Measurements from ENCODE around the gene C11orf91. TPM values are rescaled to one million over a fixed set of nuclear protein-coding genes. Genes with fewer than 3 reads are reported as not detected.
"Not testable (repeated sequence)": the region's sequence is repeated elsewhere in the genome, so short reads cannot be mapped to it uniquely, and the experiment has no call there.

Gene C11orf91
- total and polyA plus RNA-seq, 5 experiments from 2014 or later = 0.47 TPM; not detected in 4

- H3K4me3 Mint-ChIP-seq = no peak overlapping the region
- H3K9me3 Mint-ChIP-seq = no peaks in the 10 kb centered on the region
- ATAC-seq (no peak), DNase-seq (no peak)
- H3K36me3 Mint-ChIP-seq = peaks cover 0 to 10% (median 0%) of the 10 kb centered on the region in 3 donors
- H3K27ac Mint-ChIP-seq = peak overlapping the region in 2 of 10 donors; percentile 11 to 44
- H3K27me3 Mint-ChIP-seq = no peaks in the 10 kb centered on the region
- POLR2A ChIA-PET = no interaction called here
- peaks cover 12 to 44% (median 35%) of the 10 kb centered on the region in 4 donors for H3K4me1 Mint-ChIP-seq
Measured at GRCh38 chr11:33731723-33732531, 31.3 kb upstream of the C11orf91 start.

- POLR2A ChIA-PET = interaction anchor here (0.6 kb wide), 1 partner anchor 15 kb away, joined by 4 read pairs; no protein-coding TSS in a partner anchor
Measured at GRCh38 chr11:33730716-33731115, 30.1 kb upstream of the C11orf91 start.

GRCh38 chr11:33729072-33729664 is 28.5 kb upstream of the C11orf91 start:
- DNase-seq, ATAC-seq, H3K27me3 Mint-ChIP-seq, H3K4me3 Mint-ChIP-seq, H3K9me3 Mint-ChIP-seq, POLR2A ChIA-PET: not testable (repeated sequence)
- Mint-ChIP-seq H3K4me1 (peaks cover 25 to 45% (median 31%) of the 10 kb centered on the region in 4 donors), H3K27ac (peak overlapping the region in 1 of 10 donors; percentile 75), H3K36me3 (peaks cover 0 to 10% (median 0%) of the 10 kb centered on the region in 3 donors)

More at GRCh38 chr11:33730716-33731115, 30.1 kb upstream of the C11orf91 start:
- Mint-ChIP-seq H3K9me3 (no peaks in the 10 kb centered on the region), H3K36me3 (peaks cover 0 to 10% (median 0%) of the 10 kb centered on the region in 3 donors), H3K4me1 (peaks cover 19 to 46% (median 35%) of the 10 kb centered on the region in 4 donors), H3K27me3 (no peaks in the 10 kb centered on the region), H3K27ac (no peak overlapping the region), H3K4me3 (no peak overlapping the region)
- ATAC-seq (no peak), DNase-seq (no peak)

GRCh38 chr11:33727539-33727938 is 26.9 kb upstream of the C11orf91 start:
- Mint-ChIP-seq H3K27ac (peak overlapping the region in 1 of 10 donors; percentile 22), H3K4me1 (peaks cover 20 to 41% (median 32%) of the 10 kb centered on the region in 4 donors)
- H3K27me3 Mint-ChIP-seq, H3K9me3 Mint-ChIP-seq, ATAC-seq, DNase-seq, POLR2A ChIA-PET, H3K4me3 Mint-ChIP-seq, H3K36me3 Mint-ChIP-seq: not testable (repeated sequence)

- Mint-ChIP-seq H3K9me3 (no peaks in the 10 kb centered on the region), H3K27me3 (no peaks in the 10 kb centered on the region), H3K4me1 (peaks cover 14 to 35% (median 25%) of the 10 kb centered on the region in 4 donors), H3K4me3 (no peak overlapping the region), H3K36me3 (peaks cover 0 to 17% (median 0%) of the 10 kb centered on the region in 3 donors), H3K27ac (no peak overlapping the region)
- no peak for DNase-seq
- no peak for ATAC-seq
- POLR2A ChIA-PET = no interaction called here
Measured at GRCh38 chr11:33725496-33725895, 24.9 kb upstream of the C11orf91 start.

GRCh38 chr11:33724644-33725035 is 24.0 kb upstream of the C11orf91 start:
- ATAC-seq = no peak
- no peak for DNase-seq
- Mint-ChIP-seq H3K27ac (peak overlapping the region in 2 of 10 donors; percentile 31 to 61), H3K36me3 (peaks cover 0 to 25% (median 5%) of the 10 kb centered on the region in 3 donors), H3K4me1 (peaks cover 14 to 35% (median 25%) of the 10 kb centered on the region in 4 donors), H3K27me3 (no peaks in the 10 kb centered on the region), H3K9me3 (no peaks in the 10 kb centered on the region), H3K4me3 (no peak overlapping the region)
- POLR2A ChIA-PET = interaction anchor here (0.5 kb wide), 1 partner anchor 418 kb away, joined by 4 read pairs; no protein-coding TSS in a partner anchor

GRCh38 chr11:33723238-33723881 is 22.7 kb upstream of the C11orf91 start:
- no peak for DNase-seq
- peak overlapping the region in 1 of 10 donors; percentile 45 for H3K27ac Mint-ChIP-seq
- ATAC-seq = no peak
- POLR2A ChIA-PET = no interaction called here
- peaks cover 0 to 33% (median 8%) of the 10 kb centered on the region in 3 donors for H3K36me3 Mint-ChIP-seq
- no peaks in the 10 kb centered on the region for H3K27me3 Mint-ChIP-seq
- no peaks in the 10 kb centered on the region for H3K9me3 Mint-ChIP-seq
- H3K4me3 Mint-ChIP-seq = no peak overlapping the region
- H3K4me1 Mint-ChIP-seq = peaks cover 12 to 32% (median 20%) of the 10 kb centered on the region in 4 donors

GRCh38 chr11:33722590-33723234 is 22.1 kb upstream of the C11orf91 start:
- POLR2A ChIA-PET = no interaction called here
- H3K27ac Mint-ChIP-seq = no peak overlapping the region
- H3K4me1 Mint-ChIP-seq = peaks cover 12 to 32% (median 20%) of the 10 kb centered on the region in 4 donors
- no peak overlapping the region for H3K4me3 Mint-ChIP-seq
- peaks cover 0 to 37% (median 8%) of the 10 kb centered on the region in 3 donors for H3K36me3 Mint-ChIP-seq
- no peak for DNase-seq
- no peaks in the 10 kb centered on the region for H3K9me3 Mint-ChIP-seq
- no peaks in the 10 kb centered on the region for H3K27me3 Mint-ChIP-seq
- no peak for ATAC-seq

GRCh38 chr11:33721984-33722383 is 21.4 kb upstream of the C11orf91 start:
- POLR2A ChIA-PET = no interaction called here
- no peaks in the 10 kb centered on the region for H3K27me3 Mint-ChIP-seq
- peaks cover 0 to 42% (median 8%) of the 10 kb centered on the region in 3 donors for H3K36me3 Mint-ChIP-seq
- H3K4me3 Mint-ChIP-seq = no peak overlapping the region
- no peak for ATAC-seq
- no peak for DNase-seq
- no peaks in the 10 kb centered on the region for H3K9me3 Mint-ChIP-seq
- H3K27ac Mint-ChIP-seq = no peak overlapping the region
- peaks cover 10 to 28% (median 20%) of the 10 kb centered on the region in 4 donors for H3K4me1 Mint-ChIP-seq

GRCh38 chr11:33721426-33721825 is 20.8 kb upstream of the C11orf91 start:
- POLR2A ChIA-PET = no interaction called here

GRCh38 chr11:33719587-33719986 is 19.0 kb upstream of the C11orf91 start:
- H3K27ac Mint-ChIP-seq = no peak overlapping the region
- no peaks in the 10 kb centered on the region for H3K27me3 Mint-ChIP-seq
- H3K36me3 Mint-ChIP-seq = peaks cover 0 to 60% (median 9%) of the 10 kb centered on the region in 3 donors
- peaks cover 4 to 22% (median 5%) of the 10 kb centered on the region in 4 donors for H3K4me1 Mint-ChIP-seq
- no peaks in the 10 kb centered on the region for H3K9me3 Mint-ChIP-seq
- no peak overlapping the region for H3K4me3 Mint-ChIP-seq
- no peak for ATAC-seq
- POLR2A ChIA-PET = no interaction called here
- DNase-seq = no peak

More at GRCh38 chr11:33721426-33721825, 20.8 kb upstream of the C11orf91 start:
- Mint-ChIP-seq H3K27me3 (no peaks in the 10 kb centered on the region), H3K4me1 (peaks cover 10 to 28% (median 17%) of the 10 kb centered on the region in 4 donors), H3K4me3 (no peak overlapping the region), H3K27ac (no peak overlapping the region), H3K36me3 (peaks cover 0 to 46% (median 9%) of the 10 kb centered on the region in 3 donors), H3K9me3 (no peaks in the 10 kb centered on the region)
- ATAC-seq (no peak), DNase-seq (no peak)

- H3K9me3 Mint-ChIP-seq = no peaks in the 10 kb centered on the region
- peaks cover 3 to 65% (median 9%) of the 10 kb centered on the region in 3 donors for H3K36me3 Mint-ChIP-seq
- no peaks in the 10 kb centered on the region for H3K27me3 Mint-ChIP-seq
- no peak overlapping the region for H3K4me3 Mint-ChIP-seq
- POLR2A ChIA-PET = no interaction called here
- ATAC-seq (no peak), DNase-seq (no peak)
- H3K27ac Mint-ChIP-seq = no peak overlapping the region
- H3K4me1 Mint-ChIP-seq = peaks cover 0 to 11% (median 0%) of the 10 kb centered on the region in 4 donors
Measured at GRCh38 chr11:33718440-33718839, 17.8 kb upstream of the C11orf91 start.

All from naive thymus-derived CD8-positive, alpha-beta T cell (primary cell).